WTC11 (cell line): ENCODE measurements around the gene TSEN15.

ENCODE experiments used
- ETV6 ChIP-seq: sonication (generic); formaldehyde crosslinking; IDR thresholded peaks from 2 replicates; pipeline ENCODE4 v1.8.1; 2022; ENCODE audit warnings: mild to moderate bottlenecking, missing genetic modification reagents
- FOXJ3 ChIP-seq: sonication (generic); formaldehyde crosslinking; IDR thresholded peaks from 2 replicates; pipeline ENCODE4 v1.9.0; 2021; ENCODE audit warnings: missing genetic modification reagents, mild to moderate bottlenecking, borderline replicate concordance
- NR2C2 ChIP-seq: sonication (generic); formaldehyde crosslinking; IDR thresholded peaks from 2 replicates; pipeline ENCODE4 v1.8.0; 2022; ENCODE audit warnings: mild to moderate bottlenecking, missing genetic modification reagents
- NR3C1 ChIP-seq: sonication (generic); formaldehyde crosslinking; conservative IDR thresholded peaks from 2 replicates; pipeline ENCODE4 v1.8.1; 2023; ENCODE audit warnings: low read depth, mild to moderate bottlenecking, missing genetic modification reagents
- ZNF121 ChIP-seq: sonication (generic); formaldehyde crosslinking; IDR thresholded peaks from 2 replicates; pipeline ENCODE4 v1.8.0; 2023; ENCODE audit warnings: missing genetic modification reagents
- TF ChIP-seq, protein P1 (sequence below): fragments of 200-600 bp; IDR thresholded peaks from 2 replicates; pipeline ENCODE4 v1.8.0; 2022; ENCODE audit warnings: antibody characterized with exemption
- TF ChIP-seq, protein P2 (sequence below): sonication (generic); formaldehyde crosslinking; IDR thresholded peaks from 2 replicates; pipeline ENCODE4 v1.8.0; 2022; ENCODE audit warnings: mild to moderate bottlenecking, missing genetic modification reagents

DNA sequence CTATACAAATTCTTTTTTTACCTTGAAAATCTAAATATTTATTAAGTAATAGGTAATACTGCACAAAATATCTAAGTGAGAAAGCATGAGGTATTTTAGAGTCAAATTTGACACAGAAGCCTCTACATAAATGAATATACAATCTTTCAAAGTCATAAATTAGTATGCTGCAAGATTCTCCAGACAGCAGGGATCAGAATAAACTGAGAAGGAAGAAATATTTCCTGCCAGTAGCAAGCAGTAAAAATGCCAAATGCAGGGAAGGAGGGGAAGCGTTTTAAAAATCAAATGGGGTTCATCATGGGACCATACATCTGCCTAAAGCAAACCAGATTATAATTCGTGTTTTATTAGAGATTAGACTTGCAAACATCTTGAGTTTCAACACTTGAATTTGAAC, 32.9 kb upstream of the TSEN15 start:
- TF ChIP-seq, protein P1, sequence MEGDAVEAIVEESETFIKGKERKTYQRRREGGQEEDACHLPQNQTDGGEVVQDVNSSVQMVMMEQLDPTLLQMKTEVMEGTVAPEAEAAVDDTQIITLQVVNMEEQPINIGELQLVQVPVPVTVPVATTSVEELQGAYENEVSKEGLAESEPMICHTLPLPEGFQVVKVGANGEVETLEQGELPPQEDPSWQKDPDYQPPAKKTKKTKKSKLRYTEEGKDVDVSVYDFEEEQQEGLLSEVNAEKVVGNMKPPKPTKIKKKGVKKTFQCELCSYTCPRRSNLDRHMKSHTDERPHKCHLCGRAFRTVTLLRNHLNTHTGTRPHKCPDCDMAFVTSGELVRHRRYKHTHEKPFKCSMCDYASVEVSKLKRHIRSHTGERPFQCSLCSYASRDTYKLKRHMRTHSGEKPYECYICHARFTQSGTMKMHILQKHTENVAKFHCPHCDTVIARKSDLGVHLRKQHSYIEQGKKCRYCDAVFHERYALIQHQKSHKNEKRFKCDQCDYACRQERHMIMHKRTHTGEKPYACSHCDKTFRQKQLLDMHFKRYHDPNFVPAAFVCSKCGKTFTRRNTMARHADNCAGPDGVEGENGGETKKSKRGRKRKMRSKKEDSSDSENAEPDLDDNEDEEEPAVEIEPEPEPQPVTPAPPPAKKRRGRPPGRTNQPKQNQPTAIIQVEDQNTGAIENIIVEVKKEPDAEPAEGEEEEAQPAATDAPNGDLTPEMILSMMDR, result no peak
- TF ChIP-seq, protein P2, sequence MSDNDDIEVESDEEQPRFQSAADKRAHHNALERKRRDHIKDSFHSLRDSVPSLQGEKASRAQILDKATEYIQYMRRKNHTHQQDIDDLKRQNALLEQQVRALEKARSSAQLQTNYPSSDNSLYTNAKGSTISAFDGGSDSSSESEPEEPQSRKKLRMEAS, result no peak
- TF ChIP-seq NR2C2, result no peak
- TF ChIP-seq ZNF121 (CRISPR knock-in tag), result no peak
- TF ChIP-seq FOXJ3 (CRISPR knock-in tag), result no peak
- TF ChIP-seq ETV6, result no peak
- no peak for TF ChIP-seq NR3C1 (CRISPR knock-in tag)
